Activated CD4-positive, CD25-positive, alpha-beta regulatory T cell treated with anti-CD3 and anti-CD28 coated beads, Interleukin-2, amount 50 U/mL, for 16 hours (primary cell): ENCODE data around the gene ZFYVE27.

Experiments
- DNase-seq: peaks from one replicate; pipeline ENCODE4 v3.0.0-alpha.2; 2020; ENCODE audit warnings: low read depth, low spot score

ZFYVE27 gene

DNA sequence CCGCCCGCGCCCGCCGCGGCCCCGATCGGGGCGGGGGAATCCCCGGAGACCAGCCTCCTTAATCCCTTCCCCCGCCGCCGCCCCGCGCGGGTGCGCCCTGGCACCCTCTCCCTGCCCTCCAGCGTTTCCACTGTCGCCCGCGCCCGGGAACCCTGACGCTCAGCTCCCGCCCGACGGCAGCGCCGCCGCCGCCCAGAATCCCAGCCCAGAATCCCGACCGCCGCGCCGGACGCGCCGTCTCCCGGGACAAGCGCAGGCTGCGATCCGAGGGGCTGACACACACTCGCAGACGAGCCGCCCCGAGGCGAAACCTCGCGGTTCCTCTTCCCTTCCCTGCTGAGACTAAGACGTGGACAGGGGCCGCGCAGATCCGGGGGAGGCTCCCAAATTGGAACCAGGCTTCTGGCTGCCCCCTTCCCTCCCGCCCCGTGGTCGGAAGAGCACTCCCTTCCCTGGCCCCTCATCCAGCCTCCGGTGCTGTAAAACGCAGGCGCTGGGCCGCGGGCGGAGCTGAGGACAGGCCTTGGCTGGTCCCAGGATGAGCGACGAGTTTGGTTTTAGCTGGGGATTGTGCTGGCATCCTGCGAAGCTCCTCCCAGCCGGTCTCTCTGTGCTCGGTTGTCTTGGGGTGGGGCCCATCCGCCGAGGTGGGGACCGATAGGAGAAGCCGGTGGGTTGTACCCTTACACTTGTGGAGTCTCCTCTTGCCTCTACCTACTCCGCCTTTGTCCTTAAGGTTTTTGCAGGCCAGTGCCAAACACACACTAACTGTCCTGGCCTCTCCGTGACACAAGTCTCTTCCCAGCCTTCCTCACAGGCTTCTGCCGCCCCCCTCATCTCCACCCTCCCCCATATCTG lies 22.3 kb upstream of the ZFYVE27 start:
- DNase-seq: no peak

DNA sequence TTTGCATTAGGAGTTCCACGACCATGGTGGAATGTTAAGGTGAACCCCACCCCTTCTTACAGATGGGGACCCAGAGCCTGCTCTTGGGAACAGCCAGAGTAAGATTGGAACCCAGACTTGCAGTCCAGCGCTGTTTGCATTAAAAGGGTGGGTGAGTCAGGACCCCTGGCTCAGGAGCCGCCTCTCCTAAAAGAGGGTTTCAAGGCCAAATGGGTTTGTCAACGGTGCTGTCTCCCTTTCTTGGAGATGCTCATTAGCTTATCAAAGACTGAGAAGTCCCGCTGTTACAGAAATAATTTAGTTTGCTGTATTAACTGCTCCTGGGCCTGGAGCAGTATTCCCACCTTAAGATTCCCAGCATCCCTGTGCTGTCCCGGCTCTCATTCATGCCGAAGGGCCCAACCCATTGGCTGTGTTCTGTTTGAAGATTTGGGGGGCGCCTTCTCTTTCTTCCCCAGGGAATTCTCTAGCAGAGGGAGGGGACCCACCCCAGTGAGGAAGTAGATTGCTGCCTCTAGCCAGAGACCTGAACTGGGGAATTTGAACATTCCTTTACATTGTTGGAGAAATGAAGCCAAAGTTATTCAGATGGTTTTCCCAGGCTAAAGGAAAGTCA lies 21.6 kb upstream of the ZFYVE27 start:
- no peak for DNase-seq

DNA sequence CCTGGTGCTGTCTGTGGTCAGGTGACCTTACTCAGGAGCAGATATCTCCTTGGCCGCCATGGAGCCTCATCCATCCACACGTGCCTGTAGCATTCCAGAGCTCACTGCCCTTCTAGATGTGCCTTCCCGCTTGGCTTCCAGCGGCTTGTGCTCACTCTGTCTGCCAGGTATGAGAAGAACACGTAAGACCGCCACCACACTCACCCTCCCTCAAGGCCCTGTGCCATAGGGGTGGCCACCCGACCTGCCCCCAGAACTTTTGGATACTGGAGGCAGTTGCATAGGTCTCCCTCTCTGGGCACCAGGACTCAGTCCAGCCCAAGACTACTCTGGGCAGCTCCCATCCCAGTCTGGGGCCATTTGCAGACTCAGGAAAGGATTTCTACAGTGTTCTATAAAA lies 19.3 kb upstream of the ZFYVE27 start:
- no peak for DNase-seq

DNA sequence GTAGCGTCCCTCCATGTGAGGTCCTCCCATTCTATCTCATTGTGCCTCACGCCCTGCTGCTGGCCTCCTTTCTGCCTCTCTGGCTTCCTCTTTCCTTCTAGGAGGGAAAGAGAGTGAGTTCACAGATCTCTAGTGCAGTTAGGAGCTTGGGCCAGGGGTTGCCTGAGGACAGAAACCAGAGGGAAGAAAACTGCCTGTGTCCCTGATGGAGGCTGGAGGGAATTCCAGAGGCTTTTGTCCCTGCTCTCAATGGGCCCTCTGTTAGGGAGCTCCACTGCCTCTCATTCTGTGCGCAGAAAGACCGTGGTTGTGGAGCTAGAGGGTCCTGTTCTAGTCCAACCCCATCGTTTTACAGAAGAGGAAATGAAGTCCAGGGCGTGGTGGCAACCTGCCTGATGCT lies 18.8 kb upstream of the ZFYVE27 start:
- no peak for DNase-seq

DNA sequence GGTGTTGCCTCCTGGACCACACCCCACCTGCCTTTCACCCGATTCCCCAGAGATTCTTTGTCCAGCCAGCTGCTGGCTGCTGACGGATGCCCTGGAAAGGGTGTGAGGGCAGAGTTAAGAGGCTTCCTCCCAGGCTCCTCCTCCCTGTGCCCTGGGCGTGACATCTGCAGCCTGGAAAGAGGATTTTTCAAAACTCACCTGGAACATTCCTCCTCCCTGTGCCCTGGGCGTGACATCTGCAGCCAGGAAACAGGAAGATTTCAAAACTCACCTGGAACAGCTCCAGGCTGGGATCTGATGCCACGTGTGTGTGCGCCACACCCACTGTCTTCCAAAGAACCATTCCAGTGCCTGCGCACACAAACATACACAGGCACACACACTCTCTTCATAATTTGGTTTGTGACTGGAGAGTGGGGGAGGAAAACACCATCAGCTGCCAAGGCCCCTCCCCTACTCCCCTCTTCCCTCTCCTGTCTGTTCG lies 18.2 kb upstream of the ZFYVE27 start:
- DNase-seq: no peak

DNA sequence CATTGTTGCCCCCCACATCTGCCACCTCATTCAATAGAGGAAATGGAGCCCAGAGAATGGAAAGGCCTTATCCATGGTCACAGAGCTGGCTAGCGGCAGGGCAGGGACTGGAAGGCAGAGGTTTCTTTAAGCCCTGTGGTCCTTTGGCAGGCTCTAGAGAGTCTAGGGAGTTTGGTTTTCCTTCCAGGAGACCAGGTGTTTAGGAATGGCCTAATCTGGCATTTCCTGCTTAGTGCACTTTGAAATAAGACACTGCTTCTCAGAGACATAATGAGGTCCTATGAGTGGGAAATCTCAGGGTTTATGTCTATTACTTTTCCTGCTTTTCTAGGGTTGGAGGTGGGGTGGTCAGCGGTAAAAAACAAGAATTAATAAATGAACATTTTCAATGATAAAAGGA lies 17.3 kb upstream of the ZFYVE27 start:
- DNase-seq: no peak

DNA sequence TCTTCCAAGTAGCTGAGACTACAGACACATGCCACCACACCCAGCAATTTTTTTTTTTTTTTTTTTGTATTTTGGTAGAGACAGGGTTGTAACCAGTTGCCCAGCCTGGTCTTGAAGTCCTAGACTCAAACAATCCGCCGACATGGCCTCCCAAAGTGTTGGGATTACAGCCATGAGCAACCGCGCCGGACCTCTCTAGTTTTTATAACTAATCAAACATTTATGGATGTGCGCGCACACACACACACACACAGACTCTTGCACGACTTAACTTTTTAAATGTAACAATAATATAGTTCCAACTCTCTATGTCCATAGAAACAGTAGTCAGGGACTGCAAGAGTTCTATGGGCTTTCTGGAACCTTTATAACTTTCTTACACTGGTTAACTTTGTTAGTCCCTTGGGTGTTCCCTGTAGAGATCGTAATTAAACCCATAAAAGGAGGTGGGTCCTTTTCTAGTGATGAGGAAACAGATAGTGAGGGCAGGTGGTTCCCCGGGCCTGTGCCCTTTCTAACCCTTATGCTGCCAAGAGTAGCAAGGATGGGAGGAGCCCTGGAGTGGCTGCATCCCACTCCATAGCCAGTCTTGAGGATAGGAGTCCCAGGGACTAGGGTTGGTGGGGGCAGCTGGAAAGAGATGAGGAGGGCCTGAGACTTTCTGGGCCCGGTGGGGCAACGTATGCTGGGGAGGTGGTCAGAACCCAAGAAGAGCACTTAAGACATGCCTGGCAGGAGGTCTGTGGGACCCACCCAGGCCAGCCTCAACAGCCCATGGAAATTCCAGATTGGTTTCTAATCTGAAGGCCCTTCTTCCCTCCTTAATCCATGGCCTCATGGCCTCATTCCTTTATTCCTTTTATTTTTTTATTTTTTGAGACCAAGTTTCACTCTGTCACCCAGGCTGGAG lies 14.8 kb upstream of the ZFYVE27 start:
- no peak for DNase-seq

DNA sequence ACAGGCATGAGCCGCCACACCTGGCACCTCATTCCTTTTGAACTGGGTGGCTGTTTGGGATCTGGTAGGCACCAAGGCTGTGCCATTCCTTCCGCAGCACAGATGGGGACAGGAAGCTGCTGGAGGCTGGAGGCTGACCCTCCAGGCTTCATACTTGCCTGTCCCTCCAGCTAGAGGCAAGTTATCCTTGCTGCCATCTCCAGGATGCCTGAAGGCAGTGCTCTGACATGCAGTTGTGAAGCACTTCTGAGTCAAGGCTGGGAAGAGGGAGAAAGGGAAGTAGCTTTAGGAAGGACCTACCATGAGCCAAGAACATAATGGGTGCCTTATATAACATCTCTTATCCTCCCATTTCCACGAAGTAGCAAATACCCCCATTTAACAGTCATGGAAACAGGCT lies 13.9 kb upstream of the ZFYVE27 start:
- no peak for DNase-seq

DNA sequence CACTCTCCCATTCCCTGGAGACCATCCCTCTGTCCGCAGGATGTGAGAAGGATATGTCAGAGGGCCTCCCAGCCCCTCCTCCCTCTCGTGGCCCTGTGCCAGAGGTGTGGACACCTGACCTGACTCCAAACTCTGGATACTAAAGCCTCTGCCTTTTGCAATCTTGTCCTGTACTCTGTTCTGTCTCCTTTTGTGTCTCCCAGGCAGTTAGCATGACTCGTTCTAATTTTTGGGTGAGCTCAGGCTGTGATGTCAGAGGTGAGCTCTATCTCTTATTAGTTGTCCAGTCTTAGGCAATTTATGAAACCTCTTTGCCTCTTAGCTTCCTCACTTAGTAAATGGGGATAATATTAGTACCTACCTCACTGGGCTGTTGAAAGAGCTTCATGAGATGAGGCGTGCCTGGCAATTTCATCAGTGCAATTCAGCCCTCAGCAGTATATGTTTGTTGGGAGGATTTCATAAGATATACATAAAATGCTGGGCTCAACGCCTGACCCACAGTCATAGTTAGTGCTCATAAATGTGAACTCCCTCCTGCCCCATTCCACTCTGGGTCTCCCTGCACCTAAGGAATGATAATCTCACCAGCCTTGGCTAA lies 12.5 kb upstream of the ZFYVE27 start:
- no peak for DNase-seq

DNA sequence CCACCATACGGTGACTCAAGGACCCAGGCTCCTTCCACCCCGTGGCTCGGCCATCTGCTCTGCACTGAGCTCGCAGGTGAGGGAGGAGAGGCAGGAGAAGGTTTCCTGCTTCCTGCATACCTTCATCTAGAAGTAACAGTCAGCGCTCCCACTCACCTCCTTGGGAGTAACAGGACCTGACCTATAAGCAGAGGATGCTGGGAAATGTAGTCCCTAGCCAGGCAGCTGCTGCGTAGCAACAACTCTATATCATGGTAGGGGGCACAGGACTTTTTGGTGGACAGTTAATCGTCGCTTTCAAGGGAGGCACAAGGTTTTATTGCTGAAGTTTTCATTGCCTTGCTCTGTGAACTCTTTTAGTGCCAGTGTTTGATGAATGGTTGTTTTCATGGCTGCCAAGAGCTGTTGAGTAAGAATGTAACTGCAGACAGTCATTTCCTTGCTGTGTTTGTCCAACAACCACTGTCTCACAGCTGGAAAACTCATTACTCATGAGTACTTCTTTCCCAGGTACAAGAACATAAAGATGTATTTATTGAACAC lies 10.2 kb upstream of the ZFYVE27 start:
- no peak for DNase-seq

DNA sequence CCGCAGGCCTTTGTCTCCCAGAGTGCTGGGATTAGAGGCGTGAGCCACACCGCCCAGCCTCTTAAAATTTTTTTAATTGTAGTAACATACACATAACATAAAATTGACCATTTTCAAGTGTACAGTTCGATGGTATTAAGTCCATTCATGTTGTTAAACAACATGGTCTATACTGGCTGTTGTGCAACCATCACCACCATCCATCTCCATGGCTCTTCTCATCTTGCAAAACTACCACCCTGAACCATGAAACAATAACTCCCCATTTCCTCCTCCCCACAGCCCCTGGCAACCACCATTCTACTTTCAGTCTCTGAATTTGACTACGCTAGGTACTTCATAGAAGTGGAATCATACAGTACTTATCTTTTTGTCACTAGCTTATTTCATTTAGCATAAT lies 7.9 kb upstream of the ZFYVE27 start:
- DNase-seq: no peak

DNA sequence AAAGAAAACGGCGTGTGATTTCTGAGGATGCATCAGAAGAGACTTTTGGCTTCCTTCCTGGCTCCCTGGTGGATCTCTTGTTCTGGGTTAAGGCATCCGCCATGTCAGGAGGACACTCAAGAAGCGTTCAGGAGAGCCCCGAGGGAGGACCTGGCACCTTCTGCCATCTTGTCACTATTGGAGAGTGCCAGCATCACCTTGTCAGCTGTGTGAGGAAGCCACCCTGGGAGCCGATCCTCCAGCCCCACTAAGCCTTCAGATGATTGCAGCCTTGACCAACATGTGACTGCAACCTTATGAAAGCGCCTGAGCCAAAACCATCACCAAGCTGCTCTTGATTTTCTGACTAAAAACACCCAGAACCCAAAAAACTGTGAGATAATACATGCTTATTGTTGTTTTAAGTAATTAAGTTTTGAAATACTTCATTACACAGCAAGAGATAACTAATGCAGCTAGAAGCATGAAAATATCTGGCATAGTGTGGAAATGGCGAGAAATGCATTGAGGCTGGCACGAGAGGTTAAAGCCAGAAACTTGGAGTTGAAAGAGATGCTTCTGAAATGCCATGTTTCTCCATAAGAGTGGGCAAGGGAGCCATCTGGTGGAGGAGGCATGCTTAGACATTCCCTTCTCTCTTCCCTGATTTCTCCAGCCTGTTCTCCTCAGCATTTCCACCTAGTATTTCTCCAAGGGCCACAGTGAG lies 5.4 kb upstream of the ZFYVE27 start:
- peak; percentile 26 for DNase-seq

DNA sequence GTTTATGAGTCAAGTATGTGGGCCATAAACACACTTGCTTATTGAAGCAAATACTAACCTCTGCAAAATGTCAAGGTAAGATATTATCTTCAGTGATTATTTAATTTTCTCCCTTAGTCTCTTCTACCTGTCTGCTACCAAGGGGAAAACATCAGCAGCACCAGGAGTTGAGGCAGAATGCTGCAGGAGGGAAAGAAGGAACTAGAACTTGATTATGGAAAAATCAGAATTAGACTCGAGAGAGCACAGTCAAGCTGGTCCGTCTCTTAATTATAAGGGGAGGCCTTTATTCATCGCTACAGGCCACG lies 4.9 kb upstream of the ZFYVE27 start:
- DNase-seq: no peak

DNA sequence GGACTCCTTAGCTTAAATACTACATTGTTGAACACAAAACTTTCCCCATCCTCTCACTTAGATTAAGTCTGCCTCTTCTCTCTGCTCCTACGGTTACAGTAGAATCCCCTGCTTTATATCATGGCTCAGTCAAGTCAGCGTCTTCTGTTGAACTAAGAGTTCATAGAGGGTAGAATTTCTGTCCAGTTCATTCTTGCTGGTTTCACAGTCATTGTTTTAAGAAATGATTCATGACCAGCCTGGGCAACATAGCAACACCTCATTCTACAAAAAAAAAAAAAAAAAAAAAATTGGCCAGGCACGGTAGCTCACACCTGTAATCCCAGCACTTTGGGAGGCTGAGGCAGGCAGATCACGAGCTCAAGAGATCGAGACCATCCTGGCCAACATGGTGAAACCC lies 3.7 kb upstream of the ZFYVE27 start:
- DNase-seq: no peak

DNA sequence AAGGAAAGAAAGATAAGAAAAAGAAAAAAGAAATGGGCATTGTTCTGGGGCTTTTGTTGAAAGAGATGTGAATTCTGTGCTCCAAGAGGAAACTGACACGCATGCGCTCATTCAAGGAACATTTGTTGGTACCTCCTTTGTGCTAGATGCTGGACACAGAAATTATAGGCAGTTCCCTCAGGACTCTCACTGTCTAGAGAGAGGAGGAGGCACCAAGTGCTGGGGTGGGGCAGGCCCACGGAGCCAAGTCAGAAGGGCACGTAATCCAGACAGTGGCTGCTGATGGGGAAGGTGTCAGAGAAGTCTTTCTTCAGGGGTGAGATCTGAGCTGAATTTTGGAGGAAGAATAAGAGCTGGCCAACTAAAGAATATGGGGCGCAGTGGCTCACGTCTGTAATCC lies 2.9 kb upstream of the ZFYVE27 start:
- DNase-seq: no peak

DNA sequence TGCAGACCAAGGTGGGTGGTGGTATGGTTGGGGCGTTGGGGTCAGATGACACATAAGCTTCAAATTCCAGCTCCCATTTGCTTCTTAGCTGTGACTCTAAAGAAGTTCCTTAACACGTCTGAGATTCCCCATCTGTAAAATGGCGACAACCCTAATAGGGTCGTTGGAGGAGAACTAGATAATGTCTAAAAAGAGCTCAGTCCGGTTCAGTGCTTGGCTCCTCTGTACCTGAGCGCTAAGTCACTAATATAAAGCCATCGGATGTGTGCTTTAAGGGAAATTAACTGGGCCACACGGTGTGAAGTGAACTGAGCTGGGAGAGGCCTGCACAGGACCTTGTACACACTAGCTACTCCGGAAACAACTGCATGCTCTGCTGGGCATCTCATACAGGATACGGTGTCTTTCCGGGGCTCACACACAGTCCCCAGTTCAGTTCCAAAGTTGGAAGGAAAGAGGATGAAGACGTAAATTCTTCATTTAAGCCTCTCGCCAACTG lies 476 bp upstream of the ZFYVE27 start:
- no peak for DNase-seq

DNA sequence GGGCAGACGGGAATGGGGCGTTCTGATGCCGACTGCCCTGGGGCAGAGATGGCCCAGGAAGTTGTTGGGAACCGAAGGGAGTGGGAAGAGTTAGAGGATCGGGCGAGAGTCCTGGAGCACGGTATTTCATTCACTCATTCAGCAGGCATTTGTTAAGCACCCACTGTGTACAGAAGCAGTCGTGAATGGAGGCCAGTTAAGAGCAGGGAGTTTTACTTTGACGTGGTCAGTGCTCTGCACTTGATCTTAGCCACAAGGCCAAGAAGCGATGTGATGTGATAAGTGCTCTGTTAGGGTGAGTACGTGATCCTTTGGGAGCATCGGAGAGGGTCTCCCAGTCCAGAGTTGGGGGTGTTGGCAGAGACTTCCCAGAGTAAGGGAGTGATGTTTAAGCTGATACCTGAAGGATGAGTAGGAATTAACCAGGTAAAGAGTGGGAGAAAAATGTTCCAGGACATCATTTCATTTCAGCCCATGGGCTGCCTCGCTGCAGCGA lies 890 bp downstream of the ZFYVE27 start:
- DNase-seq: no peak

DNA sequence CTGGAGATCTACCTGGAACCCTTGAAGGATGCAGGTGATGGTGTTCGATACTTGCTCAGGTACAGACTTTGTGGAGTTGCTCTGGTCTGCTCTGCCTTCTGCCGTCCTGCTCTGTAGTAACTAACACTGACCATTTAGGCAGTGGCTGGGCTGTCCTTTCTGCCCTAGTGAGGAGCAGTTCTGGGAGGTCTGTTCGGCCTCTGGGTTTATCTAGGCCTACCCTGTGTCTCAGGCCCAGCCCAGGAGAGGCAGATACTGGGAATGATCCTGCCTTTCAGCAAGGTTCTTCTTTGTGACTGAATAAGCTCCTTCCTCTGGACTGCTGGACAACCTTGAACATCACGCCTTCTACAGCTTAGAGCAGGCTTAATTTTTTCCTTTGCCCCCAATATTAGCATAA lies 1.7 kb downstream of the ZFYVE27 start:
- DNase-seq: no peak

DNA sequence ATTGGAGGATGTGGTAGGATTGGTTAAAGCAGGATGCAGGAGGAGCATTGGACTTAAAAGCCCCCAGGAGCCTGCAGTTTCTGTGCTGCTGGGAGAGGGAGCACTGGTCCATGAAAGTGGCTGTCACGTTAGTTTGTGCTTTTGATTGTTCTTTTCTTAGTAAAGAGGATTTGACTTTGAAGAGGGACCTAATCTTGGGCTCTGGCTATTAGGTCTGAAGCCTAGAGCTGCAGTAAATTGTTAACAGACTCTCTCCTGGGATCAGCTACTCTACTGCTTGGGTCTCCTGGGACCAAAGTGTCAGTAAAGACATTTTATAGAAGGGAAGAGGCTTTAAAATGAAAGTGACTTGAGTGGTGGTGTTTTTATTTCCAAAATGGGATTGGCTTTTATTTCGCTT lies 3.7 kb downstream of the ZFYVE27 start:
- no peak for DNase-seq

DNA sequence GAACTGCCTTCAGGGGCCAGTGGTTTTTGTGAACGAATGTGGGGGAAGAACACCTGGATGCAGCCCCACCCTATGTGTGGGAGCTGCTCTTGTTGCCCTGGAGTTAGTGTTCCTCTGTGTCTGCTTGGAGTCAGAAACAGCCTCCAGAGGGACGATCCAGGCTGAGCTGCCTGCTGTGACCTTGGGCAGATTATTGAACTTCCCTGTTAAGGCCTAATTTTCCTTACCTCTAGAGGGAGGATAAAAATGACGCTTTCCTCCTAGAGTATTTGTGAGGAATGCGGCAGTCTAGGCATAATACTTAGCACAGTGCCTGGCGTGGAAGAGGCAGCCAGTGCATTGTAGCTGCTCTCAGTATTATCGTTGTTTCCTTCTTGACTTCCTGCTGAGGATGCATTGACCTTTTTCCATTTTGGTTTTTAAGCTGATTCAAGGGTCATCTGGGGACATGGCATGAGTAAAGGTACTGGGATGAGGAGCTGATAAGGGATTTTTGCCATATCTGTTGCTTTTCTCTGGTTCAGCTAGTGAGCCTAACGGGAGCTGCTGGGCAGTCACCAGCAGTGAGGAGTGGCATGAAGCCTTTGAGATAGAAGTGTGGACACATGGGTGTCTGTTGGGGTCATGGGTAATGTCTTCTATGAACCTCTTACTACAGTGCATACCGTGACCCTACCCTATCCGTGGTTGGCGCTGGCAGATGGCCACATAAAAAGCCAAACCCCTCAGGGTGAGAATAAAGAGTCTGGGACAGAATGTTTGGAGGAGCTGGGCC lies 6.4 kb downstream of the ZFYVE27 start:
- DNase-seq: no peak
